Subcutaneous adipose tissue (tissue), 4 donors: ENCODE results near the gene TARS1. TPM values are rescaled to one million over a fixed set of nuclear protein-coding genes. Genes with fewer than 3 reads are reported as not detected.

Source experiments
- total RNA-seq, 4 donors: library from RNA; depleted of rRNA; stranded (reverse); fragments of >200 nt; gene quantifications; one replicate each; pipeline ENCODE4 v1.1.0, GENCODE V29; 2016
- TF ChIP-seq, protein P1 (sequence below): fragments of 450-650 bp; IDR thresholded peaks from one replicate; pipeline ENCODE4 v1.5.1; 2016; ENCODE audit warnings: low read depth, mild to moderate bottlenecking, control low read depth, antibody characterized with exemption, moderate library complexity

The TARS1 gene
- 100 to 1,000 TPM in 1 of 4 donors, 10 to 100 TPM in 3; 55.9 to 143 (median 70.6) TPM for total RNA-seq

DNA sequence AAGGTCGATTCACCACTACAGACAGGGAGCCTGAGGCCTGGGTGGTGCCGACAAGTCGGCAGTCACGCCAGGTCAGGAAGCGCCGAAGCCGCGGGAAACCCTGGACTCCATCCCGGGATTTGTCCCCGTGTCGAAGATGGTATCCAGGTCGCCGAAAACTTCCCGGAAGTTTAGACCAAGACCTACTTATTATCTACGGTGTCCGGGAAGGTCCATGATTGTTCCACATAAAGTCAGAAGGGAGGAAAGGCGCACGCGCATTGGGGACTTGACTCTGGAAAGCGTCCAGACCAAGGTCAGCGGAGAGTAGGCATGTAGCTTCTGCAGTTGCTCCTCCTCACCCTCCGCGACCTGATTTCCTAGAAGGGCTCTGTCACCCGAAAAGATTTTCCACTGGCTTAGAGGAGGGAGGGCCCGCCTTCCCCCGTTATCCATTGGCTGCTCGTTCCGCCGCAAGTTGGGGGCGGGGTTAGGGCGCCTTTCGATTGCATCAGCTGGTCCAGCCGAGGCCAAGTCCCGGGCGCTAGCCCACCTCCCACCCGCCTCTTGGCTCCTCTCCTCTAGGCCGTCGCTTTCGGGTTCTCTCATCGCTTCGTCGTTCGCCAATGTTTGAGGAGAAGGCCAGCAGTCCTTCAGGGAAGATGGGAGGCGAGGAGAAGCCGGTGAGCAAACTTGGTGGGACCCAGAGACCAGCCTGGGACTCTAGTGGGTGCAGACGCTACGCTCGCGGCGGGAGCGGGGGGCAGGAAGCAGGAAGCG, at the start of gene TARS1:
TSS of gene TARS1 (plus strand) at position 484 of the 759 bp plus-strand sequence. CDS start at position 606, 122 bp downstream.
- TF ChIP-seq, protein P1, sequence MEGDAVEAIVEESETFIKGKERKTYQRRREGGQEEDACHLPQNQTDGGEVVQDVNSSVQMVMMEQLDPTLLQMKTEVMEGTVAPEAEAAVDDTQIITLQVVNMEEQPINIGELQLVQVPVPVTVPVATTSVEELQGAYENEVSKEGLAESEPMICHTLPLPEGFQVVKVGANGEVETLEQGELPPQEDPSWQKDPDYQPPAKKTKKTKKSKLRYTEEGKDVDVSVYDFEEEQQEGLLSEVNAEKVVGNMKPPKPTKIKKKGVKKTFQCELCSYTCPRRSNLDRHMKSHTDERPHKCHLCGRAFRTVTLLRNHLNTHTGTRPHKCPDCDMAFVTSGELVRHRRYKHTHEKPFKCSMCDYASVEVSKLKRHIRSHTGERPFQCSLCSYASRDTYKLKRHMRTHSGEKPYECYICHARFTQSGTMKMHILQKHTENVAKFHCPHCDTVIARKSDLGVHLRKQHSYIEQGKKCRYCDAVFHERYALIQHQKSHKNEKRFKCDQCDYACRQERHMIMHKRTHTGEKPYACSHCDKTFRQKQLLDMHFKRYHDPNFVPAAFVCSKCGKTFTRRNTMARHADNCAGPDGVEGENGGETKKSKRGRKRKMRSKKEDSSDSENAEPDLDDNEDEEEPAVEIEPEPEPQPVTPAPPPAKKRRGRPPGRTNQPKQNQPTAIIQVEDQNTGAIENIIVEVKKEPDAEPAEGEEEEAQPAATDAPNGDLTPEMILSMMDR: no peak

DNA sequence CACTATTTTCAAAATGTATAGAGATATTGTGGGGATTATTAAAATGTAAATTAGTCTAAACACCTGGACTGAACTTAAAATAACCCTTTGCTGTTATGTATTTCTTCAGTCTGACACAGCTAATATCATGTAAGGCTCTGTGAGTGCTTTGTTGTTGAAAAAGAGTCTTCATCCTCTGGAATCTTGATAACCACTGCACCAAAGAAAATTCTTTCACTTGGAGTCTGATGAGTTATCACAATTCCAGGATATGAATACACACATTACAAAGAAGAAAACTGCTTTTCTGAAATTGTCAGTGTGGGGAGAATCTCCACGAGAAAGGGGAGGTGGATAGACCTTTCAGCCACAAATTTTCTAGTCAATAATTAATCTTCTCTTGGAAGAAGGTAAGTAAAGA, 42.3 kb upstream of the TARS1 start:
- TF ChIP-seq, protein P1: no peak

DNA sequence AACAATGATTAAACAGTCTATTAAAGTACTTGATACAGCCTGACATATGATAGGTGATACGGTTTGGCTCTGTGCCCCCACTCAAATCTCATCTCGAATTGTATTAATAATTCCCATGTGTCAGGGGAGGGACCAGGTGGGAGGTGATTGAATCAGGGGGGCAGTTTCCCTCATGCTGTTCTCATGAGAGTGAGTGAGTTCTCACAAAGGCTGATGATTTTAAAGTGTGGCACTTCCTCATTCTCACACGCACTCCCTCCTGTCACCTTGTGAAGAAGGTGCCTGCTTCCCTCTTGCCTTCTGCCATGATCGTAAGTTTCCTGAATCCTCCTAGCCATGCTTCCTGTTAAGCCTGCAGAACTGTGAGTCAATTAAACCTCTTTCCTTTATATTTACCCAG, 40.1 kb upstream of the TARS1 start:
- TF ChIP-seq, protein P1: no peak

DNA sequence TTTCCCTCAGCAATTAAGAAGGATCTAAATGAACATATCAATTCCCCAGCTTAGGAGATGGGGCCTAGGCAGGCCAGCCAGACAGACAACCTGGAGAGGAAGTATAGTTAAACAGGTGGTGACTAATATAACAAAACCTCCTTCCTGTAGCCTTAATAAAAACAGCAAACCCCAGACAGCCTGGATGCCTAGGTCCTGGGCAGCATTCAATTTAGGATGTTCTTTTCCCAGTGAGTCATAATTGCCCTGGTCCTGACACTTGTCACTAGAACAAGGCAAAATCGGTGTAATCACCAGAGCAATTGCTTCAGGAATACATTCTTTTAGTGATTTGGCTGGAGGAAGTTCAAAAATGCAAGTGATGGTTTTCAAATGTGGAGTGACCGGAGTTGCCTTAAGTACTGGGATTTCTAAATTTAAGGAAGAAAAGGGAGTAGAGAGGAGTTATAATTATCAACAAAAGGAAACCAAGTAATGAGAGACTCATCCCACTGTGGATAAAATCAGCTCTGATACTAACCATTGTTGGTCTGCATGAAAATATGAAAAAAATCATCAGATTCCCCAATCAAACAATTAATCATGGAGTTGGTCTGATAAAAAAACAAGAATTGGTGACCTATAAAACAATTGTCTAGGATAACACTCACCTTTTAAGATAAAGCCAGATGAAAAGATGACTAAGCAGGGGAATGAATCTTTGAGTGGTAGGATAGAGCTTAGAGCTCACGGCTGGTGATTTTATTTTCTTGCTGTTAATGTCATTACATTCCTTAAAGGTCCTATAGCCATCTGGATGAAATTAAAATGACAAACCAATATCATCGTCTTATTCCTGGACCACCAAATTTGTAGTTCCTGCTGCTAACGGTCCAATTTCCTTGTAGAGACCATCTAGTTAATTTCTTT, 39.0 kb upstream of the TARS1 start:
- TF ChIP-seq, protein P1: no peak

DNA sequence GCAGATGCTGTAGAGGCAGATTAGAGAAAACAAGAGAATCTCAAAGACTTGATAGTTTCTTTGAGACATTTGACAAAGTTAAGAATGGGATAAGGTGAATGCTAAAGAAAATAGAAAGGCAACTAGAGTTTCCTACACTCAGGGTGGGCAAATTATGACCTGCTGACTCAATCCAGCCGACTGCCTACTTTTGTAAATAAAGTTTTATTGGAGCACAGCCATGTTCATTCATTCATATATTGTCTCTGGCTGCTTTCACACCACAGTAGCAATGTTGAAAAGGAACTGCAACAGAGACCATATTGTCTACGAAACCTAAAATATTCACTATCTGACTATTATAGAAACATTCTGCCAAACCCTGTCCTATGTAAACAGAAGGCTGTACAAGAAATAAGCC, 37.6 kb upstream of the TARS1 start:
- TF ChIP-seq, protein P1: no peak

DNA sequence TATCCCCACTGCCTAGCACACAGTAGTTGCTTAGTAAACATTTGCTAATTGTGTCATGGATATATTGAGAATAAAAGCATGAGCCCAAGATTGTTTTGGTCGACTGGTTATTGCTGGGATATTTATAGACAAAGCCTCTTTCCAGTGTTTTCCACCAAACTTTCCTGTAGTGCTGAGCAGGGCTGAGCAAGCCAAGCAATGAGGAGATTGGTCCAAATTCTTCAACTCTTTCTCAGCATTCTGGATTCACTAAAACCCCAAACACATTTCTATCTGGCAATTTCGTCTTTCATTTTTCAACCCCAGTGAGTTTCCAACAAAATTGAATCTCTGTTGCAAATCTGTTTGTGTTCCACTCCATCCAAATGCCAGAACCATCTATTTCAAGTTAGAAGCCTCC, 31.9 kb upstream of the TARS1 start:
- TF ChIP-seq, protein P1: no peak
